Type B pancreatic cell (in vitro differentiated cells): ENCODE measurements around the gene PPA1. TPM values are rescaled to one million over a fixed set of nuclear protein-coding genes. Genes with fewer than 3 reads are reported as not detected.
"Not testable (repeated sequence)": the region's sequence is repeated elsewhere in the genome, so short reads cannot be mapped to it uniquely, and the experiment has no call there.

Experiments
- DNase-seq: peaks from one replicate; pipeline ENCODE4 v3.0.0; 2021; ENCODE audit warnings: mixed read lengths; ENCODE audit not compliant: unreplicated experiment; ENCODE audit errors: extremely low spot score
- H3K27ac Mint-ChIP-seq: 2 replicates; pipeline ENCODE4 v1.8.0; 2021; ENCODE audit warnings: mild to moderate bottlenecking, mixed read lengths
- H3K27me3 Mint-ChIP-seq: 2 replicates; pipeline ENCODE4 v1.8.0; 2021; ENCODE audit warnings: mixed read lengths
- H3K36me3 Mint-ChIP-seq: 2 replicates; pipeline ENCODE4 v1.8.0; 2021; ENCODE audit warnings: mixed read lengths
- H3K4me1 Mint-ChIP-seq: one replicate; pipeline ENCODE4 v1.8.0; 2021; ENCODE audit warnings: mixed read lengths; ENCODE audit not compliant: unreplicated experiment
- H3K4me3 Mint-ChIP-seq: 2 replicates; pipeline ENCODE4 v1.8.0; 2021; ENCODE audit warnings: mild to moderate bottlenecking, mixed read lengths
- H3K9me3 Mint-ChIP-seq: 2 replicates; pipeline ENCODE4 v1.8.0; 2021; ENCODE audit warnings: mixed read lengths
- total RNA-seq: library from RNA; stranded (reverse); gene quantifications from 2 replicates; pipeline ENCODE4 v1.2.1, GENCODE V29; 2021; ENCODE audit warnings: low replicate concordance
- TF ChIP-seq, protein P1 (sequence below): fragments of 200-600 bp; sonication (generic); conservative IDR thresholded peaks from 2 replicates; pipeline ENCODE4 v1.5.0; 2021; ENCODE audit warnings: antibody characterized with exemption, mild to moderate bottlenecking

The PPA1 gene
- total RNA-seq, 1 donor from 2014 or later, result 105 TPM

DNA sequence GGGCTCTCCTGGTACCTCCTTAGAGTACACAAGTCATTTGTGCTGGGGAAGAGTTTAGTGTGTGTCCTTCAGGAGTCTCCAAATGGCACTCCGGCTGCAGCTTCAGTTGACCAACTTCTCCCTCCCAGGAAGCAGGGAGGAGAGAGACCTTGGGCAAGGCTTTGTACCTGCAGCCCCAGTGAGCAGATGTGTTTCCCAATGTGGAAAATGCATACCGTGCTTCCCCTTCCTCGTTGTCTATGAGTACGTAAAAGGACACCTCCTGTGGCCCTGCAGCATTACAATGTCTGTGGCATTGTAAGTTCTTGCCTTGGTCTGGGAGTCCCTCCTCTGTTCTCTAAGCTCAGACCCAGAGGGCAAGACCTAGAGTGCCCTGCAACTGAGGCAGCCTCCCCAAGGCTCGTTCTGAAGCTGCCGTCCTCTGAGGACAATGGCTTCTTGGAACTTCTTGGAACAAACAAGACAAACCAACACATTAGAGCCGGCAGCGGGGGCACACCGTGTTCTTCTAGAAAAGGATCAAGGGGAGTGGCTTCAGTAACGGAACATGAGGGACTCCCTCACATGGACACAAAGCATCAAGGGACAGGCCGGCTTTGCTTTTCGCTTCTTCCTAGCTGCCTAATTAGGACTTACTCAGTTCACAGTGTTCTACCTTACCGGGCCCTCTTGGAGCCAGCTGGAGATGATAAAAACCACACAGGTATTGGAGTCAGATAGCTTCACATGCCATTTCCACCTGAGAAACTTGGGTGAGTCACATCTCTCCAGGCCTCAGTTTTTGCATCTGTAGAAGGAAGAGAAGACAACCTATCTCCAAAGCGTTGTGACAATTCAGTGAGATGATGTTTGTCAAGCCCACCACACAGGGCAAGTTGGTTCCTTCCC is 20.9 kb upstream of the PPA1 start:
- TF ChIP-seq, protein P1, sequence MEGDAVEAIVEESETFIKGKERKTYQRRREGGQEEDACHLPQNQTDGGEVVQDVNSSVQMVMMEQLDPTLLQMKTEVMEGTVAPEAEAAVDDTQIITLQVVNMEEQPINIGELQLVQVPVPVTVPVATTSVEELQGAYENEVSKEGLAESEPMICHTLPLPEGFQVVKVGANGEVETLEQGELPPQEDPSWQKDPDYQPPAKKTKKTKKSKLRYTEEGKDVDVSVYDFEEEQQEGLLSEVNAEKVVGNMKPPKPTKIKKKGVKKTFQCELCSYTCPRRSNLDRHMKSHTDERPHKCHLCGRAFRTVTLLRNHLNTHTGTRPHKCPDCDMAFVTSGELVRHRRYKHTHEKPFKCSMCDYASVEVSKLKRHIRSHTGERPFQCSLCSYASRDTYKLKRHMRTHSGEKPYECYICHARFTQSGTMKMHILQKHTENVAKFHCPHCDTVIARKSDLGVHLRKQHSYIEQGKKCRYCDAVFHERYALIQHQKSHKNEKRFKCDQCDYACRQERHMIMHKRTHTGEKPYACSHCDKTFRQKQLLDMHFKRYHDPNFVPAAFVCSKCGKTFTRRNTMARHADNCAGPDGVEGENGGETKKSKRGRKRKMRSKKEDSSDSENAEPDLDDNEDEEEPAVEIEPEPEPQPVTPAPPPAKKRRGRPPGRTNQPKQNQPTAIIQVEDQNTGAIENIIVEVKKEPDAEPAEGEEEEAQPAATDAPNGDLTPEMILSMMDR, result no peak
- DNase-seq, result no peak
- H3K4me1 Mint-ChIP-seq, result no peaks in the 10 kb centered on the region
- H3K9me3 Mint-ChIP-seq, result no peaks in the 10 kb centered on the region
- H3K4me3 Mint-ChIP-seq, result no peak overlapping the region
- no peaks in the 10 kb centered on the region for H3K27me3 Mint-ChIP-seq
- H3K36me3 Mint-ChIP-seq, result no peaks in the 10 kb centered on the region
- no peak overlapping the region for H3K27ac Mint-ChIP-seq

DNA sequence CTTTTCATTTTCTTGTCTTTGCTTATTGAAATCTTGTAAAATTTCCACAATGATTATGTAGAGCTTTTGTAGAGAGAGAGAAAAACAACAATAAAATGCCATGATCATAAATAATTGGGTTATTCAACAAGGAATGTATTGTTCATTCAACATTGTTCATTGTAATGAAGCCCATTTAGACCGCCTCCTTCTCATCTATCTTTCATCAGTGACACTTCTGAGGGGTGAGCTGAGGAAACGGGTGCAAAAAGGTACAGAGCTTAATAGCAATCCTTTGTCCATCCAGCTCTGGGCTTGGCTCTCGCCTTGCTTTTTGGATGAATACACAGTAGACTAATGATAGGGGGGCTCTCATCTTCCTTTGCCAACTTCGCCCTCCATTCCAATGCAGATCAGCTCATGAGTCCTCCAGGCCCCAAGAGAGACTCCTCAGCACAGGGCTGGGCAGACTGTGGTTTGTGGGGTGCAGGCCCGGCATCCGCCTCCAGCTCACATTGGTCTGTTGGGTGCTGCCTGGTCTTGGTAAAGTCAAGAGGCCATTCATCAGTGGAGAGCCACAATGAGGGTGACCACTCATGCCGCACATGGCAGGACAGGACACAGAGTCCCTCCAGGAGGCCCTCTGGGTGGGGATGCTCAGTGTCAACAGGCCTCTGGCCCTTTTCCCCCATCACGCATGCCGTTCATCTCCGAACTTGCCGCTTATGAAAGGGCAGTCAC is 17.9 kb upstream of the PPA1 start:
- Mint-ChIP-seq H3K27me3 (peaks cover 8% of the 10 kb centered on the region), H3K9me3 (no peaks in the 10 kb centered on the region), H3K4me3 (no peak overlapping the region), H3K4me1 (no peaks in the 10 kb centered on the region), H3K36me3 (no peaks in the 10 kb centered on the region), H3K27ac (no peak overlapping the region)
- no peak for DNase-seq
- TF ChIP-seq, protein P1, result no peak

DNA sequence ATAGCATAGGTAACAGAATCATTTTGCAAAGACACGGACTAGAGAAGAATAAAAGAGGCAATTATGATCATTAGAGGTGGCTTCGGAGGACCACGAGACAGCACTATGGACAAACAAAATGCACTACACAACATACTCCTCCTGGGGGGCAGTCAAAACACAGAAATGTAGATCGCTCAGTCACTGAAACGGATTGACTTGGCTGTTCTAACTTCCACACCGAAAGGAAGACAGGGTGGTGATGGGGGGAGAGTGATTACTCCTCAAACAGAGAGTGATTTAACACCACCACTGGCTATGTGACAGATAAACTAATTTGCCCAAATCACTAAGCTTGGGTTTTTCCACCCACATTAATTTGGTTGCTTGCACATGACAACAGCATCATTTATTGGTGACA is 14.1 kb upstream of the PPA1 start:
- Mint-ChIP-seq H3K36me3 (no peaks in the 10 kb centered on the region), H3K4me1 (no peaks in the 10 kb centered on the region), H3K9me3 (no peaks in the 10 kb centered on the region), H3K27ac (no peak overlapping the region), H3K4me3 (no peak overlapping the region), H3K27me3 (peaks cover 30% of the 10 kb centered on the region)
- TF ChIP-seq, protein P1, result no peak
- DNase-seq, result no peak

DNA sequence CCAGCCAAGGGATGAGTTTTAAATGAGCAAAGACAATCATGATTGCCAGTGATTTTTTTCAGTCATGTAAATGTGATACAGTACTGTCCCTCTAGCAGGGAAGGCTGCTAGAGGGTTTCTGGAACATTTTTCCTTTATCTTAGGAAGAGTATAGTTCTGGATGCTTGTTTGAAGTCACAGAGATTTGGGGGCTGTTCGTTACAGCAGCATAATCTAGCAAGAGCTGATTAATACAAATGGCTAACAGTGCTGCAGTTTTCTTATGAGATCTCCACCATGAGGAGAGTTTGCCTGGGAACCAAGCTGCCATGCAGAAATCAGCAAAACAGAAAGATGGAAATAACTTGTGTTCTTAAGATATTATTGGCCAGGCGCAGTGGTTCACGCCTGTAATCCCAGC is 7.9 kb upstream of the PPA1 start:
- H3K9me3 Mint-ChIP-seq, result no peaks in the 10 kb centered on the region
- no peak overlapping the region for H3K27ac Mint-ChIP-seq
- DNase-seq, result no peak
- H3K4me3 Mint-ChIP-seq, result no peak overlapping the region
- peaks cover 3% of the 10 kb centered on the region for H3K36me3 Mint-ChIP-seq
- TF ChIP-seq, protein P1, result no peak
- peaks cover 21% of the 10 kb centered on the region for H3K27me3 Mint-ChIP-seq
- no peaks in the 10 kb centered on the region for H3K4me1 Mint-ChIP-seq

DNA sequence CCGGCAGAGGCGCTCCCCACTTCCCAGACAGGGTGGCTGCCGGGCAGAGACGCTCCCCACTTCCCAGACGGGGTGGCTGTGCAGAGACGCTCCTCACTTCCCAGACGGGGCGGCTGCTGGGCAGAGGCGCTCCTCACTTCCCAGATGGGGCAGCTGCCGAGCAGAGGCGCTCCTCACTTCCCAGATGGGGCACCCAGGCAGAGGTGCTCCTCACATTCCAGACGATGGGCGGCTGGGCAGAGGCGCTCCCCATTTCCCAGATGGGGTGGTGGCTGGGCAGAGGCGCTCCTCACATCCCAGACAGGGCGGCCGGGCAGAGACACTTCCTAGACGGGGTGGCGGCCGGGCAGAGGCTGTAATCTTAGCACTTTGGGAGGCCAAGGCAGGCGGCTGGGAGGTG is 6.8 kb upstream of the PPA1 start:
- peaks cover 14% of the 10 kb centered on the region for H3K27me3 Mint-ChIP-seq
- not testable (repeated sequence) for H3K36me3 Mint-ChIP-seq, DNase-seq, H3K4me1 Mint-ChIP-seq, H3K4me3 Mint-ChIP-seq, H3K27ac Mint-ChIP-seq, H3K9me3 Mint-ChIP-seq

DNA sequence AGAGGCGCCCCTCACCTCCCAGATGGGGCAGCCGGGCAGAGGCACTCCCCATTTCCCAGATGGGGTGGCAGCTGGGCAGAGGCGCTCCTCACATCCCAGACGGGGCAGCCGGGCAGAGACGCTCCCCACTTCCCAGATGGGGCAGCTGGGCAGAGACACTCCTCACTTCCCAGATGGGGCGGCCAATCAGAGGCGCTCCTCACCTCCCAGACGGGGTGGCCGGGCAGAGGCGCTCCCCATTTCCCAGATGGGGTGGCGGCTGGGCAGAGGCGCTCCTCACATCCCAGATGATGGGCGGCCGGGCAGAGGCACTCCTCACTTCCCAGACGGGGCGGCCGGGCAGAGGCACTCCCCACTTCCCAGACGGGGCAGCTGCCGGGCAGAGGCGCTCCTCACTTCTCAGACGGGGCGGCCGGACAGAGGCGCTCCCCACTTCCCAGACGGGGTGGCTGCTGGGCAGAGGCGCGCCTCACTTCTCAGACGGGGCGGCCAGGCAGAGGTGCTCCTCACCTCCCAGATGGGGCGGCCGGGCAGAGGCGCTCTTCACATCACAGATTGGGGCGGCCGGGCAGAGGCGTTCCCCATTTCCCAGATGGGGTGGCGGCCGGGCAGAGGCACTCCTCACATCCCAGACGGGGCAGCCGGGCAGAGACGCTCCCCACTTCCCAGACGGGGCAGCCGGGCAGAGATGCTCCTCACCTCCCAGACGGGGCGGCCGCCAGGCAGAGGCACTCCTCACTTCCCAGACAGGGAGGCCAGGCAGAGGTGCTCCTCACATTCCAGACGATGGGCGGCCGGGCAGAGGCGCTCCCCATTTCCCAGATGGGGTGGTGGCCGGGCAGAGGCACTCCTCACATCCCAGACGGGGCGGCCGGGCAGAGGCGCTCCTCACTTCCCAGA is 6.1 kb upstream of the PPA1 start:
- DNase-seq, H3K4me1 Mint-ChIP-seq, H3K27me3 Mint-ChIP-seq, H3K9me3 Mint-ChIP-seq, H3K4me3 Mint-ChIP-seq, H3K36me3 Mint-ChIP-seq, H3K27ac Mint-ChIP-seq: not testable (repeated sequence)

DNA sequence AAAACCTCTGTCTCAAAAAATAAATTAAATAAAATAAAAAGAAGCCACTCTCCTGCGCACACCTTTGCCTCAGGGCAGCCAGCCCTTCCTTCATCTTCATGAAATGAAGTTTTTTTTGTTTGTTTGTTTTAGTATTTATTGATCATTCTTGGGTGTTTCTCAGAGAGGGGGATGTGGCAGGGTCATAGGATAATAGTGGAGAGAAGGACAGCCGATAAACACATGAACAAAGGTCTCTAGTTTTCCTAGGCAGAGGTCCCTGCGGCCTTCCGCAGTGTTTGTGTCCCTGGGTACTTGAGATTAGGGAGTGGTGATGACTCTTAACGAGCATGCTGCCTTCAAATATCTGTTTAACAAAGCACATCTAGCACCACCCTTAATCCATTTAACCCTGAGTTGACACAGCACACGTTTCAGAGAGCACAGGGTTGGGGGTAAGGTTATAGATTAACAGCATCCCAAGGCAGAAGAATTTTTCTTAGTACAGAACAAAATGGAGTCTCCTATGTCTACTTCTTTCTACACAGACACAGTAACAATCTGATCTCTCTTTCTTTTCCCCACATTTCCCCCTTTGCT is 4.8 kb upstream of the PPA1 start:
- H3K4me3 Mint-ChIP-seq, H3K36me3 Mint-ChIP-seq, H3K9me3 Mint-ChIP-seq, DNase-seq, H3K27me3 Mint-ChIP-seq: not testable (repeated sequence)
- Mint-ChIP-seq H3K27ac (peak overlapping the region; percentile 26), H3K4me1 (peaks cover 10% of the 10 kb centered on the region)
